NCI-H2171 treated with DMSO at 0.1 percent for 48 hours (cell line): ENCODE measurements around the gene FGGY.

Experiments used
- DNase-seq: peaks from one replicate; lab custom pipeline; 2025; lab: John Stamatoyannopoulos, UW

The FGGY gene

GRCh38 chr1:59678493-59679228 is 381.8 kb downstream of the FGGY start:
- no peak for DNase-seq

GRCh38 chr1:59680044-59680443 is 383.1 kb downstream of the FGGY start:
- peak; percentile 67 for DNase-seq

- peak; percentile 40 for DNase-seq
Measured at GRCh38 chr1:59682396-59683080, 385.6 kb downstream of the FGGY start.

- DNase-seq = no peak
Measured at GRCh38 chr1:59683197-59683596, 386.3 kb downstream of the FGGY start.

GRCh38 chr1:59684698-59685097 is 387.8 kb downstream of the FGGY start:
- no peak for DNase-seq

- no peak for DNase-seq
Measured at GRCh38 chr1:59685101-59685500, 388.2 kb downstream of the FGGY start.

- DNase-seq = peak; percentile 92
Measured at GRCh38 chr1:59685666-59686065, 388.8 kb downstream of the FGGY start.

GRCh38 chr1:59686170-59686569 is 389.3 kb downstream of the FGGY start:
- DNase-seq = peak; percentile 97

GRCh38 chr1:59686574-59686973 is 389.7 kb downstream of the FGGY start:
- DNase-seq = no peak

GRCh38 chr1:59687081-59687480 is 390.2 kb downstream of the FGGY start:
- DNase-seq = peak; percentile 98

- no peak for DNase-seq
Measured at GRCh38 chr1:59688976-59689375, 392.1 kb downstream of the FGGY start.

GRCh38 chr1:59689730-59690129 is 392.8 kb downstream of the FGGY start:
- no peak for DNase-seq

GRCh38 chr1:59690171-59690930 is 393.5 kb downstream of the FGGY start:
- DNase-seq = no peak

- DNase-seq = peak; percentile 69
Measured at GRCh38 chr1:59691261-59691660, 394.4 kb downstream of the FGGY start.

GRCh38 chr1:59692591-59692990 is 395.7 kb downstream of the FGGY start:
- peak; percentile 90 for DNase-seq

- no peak for DNase-seq
Measured at GRCh38 chr1:59693406-59693805, 396.5 kb downstream of the FGGY start.

GRCh38 chr1:59695252-59695651 is 398.4 kb downstream of the FGGY start:
- no peak for DNase-seq

GRCh38 chr1:59696421-59697115 is 399.7 kb downstream of the FGGY start:
- DNase-seq = no peak

GRCh38 chr1:59697150-59697800 is 400.4 kb downstream of the FGGY start:
- DNase-seq = no peak

- DNase-seq = no peak
Measured at GRCh38 chr1:59698386-59698785, 401.5 kb downstream of the FGGY start.

GRCh38 chr1:59699227-59699847 is 402.4 kb downstream of the FGGY start:
- peak; percentile 78 for DNase-seq
